NCI-H1048 (cell line): Measurements from ENCODE around the gene CTBP2.

Experiments
- DNase-seq: peaks from one replicate; lab custom pipeline; 2025; lab: John Stamatoyannopoulos, UW

The CTBP2 gene

GRCh38 chr10:125024497-125025234 is 135.7 kb downstream of the CTBP2 start:
- peak; percentile 77 for DNase-seq

- peak; percentile 18 for DNase-seq
These were observed 136.4 kb downstream of the CTBP2 start for GRCh38 chr10:125023862-125024496.

GRCh38 chr10:125023255-125023654 is 137.1 kb downstream of the CTBP2 start:
- no peak for DNase-seq

DNA sequence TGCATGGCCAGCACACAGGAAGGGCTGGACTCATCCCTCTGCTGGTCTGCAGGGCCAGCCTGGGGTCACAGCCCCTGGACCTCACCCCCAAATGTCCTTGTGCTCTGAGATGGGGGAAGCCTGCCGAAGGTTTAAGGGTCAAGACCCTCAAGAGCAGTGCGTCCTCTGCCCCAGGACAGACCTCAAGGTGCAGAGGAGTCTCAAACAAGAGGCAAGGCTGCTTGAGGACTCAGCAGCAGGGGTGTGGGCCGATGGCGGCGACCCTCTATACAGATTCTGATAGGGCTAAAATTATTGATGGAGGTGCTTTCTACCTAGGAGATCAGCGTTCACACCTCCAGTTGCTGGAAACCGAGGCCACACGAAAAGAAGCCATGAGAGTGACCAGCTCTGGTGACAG is 137.7 kb downstream of the CTBP2 start:
- DNase-seq, result no peak

DNA sequence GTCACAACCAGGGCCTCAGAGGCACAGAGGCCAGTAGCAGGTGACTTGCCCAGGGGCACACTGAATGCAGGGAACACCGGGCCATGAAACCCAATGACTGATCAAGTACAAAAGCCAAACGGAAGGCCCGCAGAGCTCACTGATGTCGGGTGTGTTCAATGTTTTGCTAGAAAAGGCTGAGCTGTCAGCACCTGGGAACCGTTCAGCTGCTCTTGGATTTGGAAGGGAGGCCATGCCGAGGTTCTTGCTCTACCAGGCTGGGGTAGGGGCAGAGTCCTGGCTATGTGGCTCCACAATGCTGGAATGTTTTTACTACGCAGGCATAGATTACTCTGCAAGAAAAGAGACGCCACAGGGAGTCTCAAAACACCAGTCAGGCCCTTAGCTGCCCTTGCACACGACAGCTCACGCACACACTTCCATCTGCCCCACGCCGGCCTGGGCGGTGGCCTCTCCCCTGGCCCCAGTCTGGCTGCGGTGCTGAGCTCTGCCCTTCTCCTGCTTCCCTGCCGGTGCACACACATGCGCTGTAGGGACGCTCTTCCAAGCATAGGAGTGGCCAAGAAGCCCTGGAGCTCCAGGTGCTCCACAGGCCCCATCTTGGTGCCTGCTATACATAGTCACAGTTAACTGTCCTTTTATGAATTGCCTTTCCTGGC is 138.5 kb downstream of the CTBP2 start:
- no peak for DNase-seq

DNA sequence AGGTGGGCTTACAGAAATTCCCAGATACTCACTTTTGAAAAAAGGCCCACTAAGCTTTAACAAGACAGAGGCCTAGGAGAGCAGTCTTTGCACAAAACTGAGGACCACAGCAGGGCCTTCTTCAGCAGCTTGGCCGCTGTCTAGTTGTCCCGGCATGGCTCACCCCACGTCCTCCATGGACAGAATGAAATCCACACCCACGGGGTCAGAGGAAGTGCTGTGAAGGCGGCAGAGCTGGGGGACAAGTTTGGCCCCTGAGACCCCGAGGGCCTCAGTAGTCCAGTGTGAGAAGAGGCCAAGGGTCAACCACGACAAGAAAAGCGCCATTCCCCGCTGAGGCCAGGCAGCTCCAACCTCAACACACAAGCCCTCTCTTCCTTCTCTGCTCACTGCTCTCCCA is 139.5 kb downstream of the CTBP2 start:
- no peak for DNase-seq

DNA sequence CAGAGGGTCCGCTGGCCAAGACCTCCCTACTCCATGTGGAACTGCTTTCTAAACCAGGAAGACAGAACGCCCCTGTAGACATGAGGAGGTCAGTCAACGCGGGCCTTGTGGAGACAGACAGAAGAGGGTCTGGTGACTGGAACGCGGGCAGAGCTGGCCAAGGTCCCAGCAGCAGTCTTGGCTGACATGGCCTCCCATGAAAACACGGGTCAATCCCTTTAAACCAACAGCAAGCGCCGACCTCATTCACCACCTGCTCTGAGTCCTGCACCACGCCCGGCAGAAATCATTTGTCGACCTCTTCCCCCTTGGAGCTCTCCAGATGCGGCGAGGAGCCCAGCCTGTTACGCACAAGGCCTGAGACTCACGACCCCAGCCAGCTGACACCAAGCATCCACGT is 140.0 kb downstream of the CTBP2 start:
- no peak for DNase-seq

- no peak for DNase-seq
These were observed 141.7 kb downstream of the CTBP2 start for GRCh38 chr10:125018576-125019143.

GRCh38 chr10:125017547-125018298 is 142.6 kb downstream of the CTBP2 start:
- DNase-seq, result no peak

- DNase-seq, result no peak
These were observed 143.7 kb downstream of the CTBP2 start for GRCh38 chr10:125016611-125017202.

DNA sequence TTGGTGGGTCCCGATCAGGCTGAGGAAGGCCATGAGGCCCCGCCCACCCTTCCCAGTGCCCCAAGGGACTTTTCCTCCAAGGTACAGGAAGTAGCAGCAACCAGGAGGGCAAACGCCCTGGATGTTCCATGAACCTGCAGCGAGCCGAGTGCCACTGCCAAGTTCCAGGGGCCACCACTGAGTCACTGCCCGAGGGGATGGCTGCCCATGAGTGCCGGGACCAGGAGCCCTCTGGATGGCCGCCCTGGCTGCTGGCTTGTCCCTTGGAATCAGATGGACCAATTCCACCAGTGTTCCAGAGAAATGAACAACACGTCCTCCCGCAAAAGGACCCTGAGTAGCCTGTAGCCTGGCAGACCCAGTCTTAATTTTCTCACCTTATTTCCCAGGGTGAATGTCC is 144.2 kb downstream of the CTBP2 start:
- no peak for DNase-seq

GRCh38 chr10:125015356-125015944 is 144.9 kb downstream of the CTBP2 start:
- DNase-seq, result no peak

DNA sequence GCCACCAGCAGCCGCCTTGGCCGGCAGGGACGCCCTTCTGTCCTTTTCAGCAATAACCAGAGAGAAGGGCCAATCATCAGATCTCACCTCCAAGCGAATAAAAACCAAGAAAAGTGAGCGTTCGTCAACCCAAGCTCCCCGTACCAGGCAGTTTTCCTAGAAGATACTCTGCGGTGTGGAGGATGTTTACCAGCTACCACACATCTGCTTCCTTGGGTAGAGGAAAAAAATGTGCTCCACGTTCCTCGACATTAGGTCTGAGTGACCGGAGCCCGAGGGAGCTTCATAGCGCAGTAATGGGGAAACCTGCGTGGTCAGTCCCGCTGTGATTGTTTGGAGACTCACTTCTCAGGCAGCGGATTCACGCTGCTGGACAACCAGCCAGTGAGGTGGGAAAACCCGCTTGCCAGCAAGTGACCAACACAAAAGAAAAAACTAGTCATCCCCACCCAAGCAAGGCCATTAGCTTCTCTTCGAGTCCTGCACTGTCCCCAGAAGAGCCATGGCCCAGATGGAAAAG is 145.5 kb downstream of the CTBP2 start:
- DNase-seq, result no peak

DNA sequence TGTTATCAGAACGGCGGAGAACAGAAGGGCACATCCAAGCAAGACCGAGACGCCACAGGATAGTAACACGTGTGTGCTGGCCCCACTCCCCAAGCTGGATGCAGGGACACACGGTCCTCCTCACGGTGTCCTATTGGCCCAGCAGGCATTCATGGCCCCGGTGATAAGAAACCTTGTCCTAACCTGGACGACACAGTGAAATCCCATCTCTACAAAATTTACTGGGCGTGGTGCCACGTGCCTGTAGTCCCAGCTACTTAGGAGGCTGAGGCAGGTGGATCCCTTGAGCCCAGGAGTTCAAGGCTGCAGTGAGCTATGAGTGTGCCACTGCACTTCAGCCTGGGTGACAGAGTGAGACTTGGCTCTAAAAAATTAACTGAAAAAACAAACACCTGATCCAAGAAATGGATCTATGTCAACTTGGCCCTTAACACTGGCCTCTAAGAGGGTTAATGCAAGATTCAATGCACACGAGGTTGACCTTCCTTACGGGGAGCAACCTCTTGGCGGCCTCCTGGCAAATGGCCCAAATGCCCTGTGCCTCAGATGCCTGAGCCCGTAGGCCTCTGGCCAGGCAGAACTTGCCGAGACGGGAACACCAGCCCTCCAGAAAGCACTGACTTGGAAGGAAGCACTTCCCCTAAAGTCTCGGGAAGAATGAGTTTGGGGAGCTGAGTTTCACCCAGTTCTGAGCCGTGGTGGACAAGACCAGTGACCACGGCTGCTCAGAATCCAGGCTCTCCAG is 146.1 kb downstream of the CTBP2 start:
- no peak for DNase-seq

DNA sequence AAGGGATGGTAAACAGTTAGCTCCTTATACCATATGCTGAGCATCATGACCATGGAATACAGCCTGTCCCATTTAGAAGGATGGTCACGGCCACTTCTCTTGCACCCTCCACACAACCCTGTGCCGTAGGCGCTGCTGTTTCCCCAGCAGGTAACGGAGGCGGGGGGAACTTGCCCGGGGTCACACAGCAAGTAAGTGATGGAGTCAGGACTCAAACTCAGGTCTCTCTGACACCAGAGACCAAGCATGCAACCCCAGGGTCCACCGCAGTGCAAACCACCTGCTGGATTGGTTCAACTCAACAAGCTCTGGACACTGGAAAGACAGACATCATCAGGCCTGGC is 146.9 kb downstream of the CTBP2 start:
- DNase-seq, result no peak

- DNase-seq, result no peak
These were observed 147.4 kb downstream of the CTBP2 start for GRCh38 chr10:125012851-125013528.

- DNase-seq, result no peak
These were observed 148.2 kb downstream of the CTBP2 start for GRCh38 chr10:125011926-125012705.

GRCh38 chr10:125011171-125011925 is 149.0 kb downstream of the CTBP2 start:
- no peak for DNase-seq
